ENCODE measurements around the gene PPM1G.

GRCh38 chr2:27422958-27423357 lies 13.6 kb upstream of the PPM1G start:
- no peak for TF ChIP-seq EZH2 (IDR thresholded peaks at IDR 0.05)
- no peak for TF ChIP-seq POLR2AphosphoS5 (IDR thresholded peaks at IDR 0.05; ENCODE audit: borderline replicate concordance, low read depth, low read length)
- TF ChIP-seq FOXP2 (optimal IDR thresholded peaks at IDR 0.05; ENCODE audit: control extremely low read depth, extremely low read length, insufficient read depth) = no peak

Data from SK-N-MC (cell line).